HG03558 (cell line): ENCODE data around the gene LCAT.

Experiments
- ATAC-seq: cut with Tn5 transposase; IDR thresholded peaks from one replicate; pipeline ENCODE4 v1.9.1; 2021; ENCODE audit warnings: moderate number of reproducible peaks; ENCODE audit not compliant: unreplicated experiment; ENCODE audit errors: extremely low read depth

The LCAT gene

GRCh38 chr16:67969254-67970039 is 25.5 kb upstream of the LCAT start:
- no peak for ATAC-seq

GRCh38 chr16:67968400-67969253 is 24.7 kb upstream of the LCAT start, which contains the start of gene SLC12A4:
Gene SLC12A4, minus strand, starts transcription at chr16:67968637. Its CDS starts 84 bp downstream, at chr16:67968553.
- ATAC-seq, result peak; percentile 44

- no peak for ATAC-seq
Observed at GRCh38 chr16:67967958-67968399, 24.1 kb upstream of the LCAT start.

- no peak for ATAC-seq
Observed at GRCh38 chr16:67967183-67967957, 23.4 kb upstream of the LCAT start.

- no peak for ATAC-seq
Observed at GRCh38 chr16:67966549-67967182, 22.7 kb upstream of the LCAT start.

- ATAC-seq, result no peak
Observed at GRCh38 chr16:67965668-67966548, 22.0 kb upstream of the LCAT start.

- no peak for ATAC-seq
Observed at GRCh38 chr16:67964477-67965131, 20.7 kb upstream of the LCAT start.

- no peak for ATAC-seq
Observed at GRCh38 chr16:67963662-67964321, 19.9 kb upstream of the LCAT start.

GRCh38 chr16:67963292-67963661 is 19.4 kb upstream of the LCAT start:
- no peak for ATAC-seq

- ATAC-seq, result no peak
Observed at GRCh38 chr16:67962135-67962534, 18.2 kb upstream of the LCAT start.

GRCh38 chr16:67961551-67961957 is 17.6 kb upstream of the LCAT start:
- ATAC-seq, result no peak

- ATAC-seq, result no peak
Observed at GRCh38 chr16:67959536-67960329, 15.8 kb upstream of the LCAT start.

- no peak for ATAC-seq
Observed at GRCh38 chr16:67957622-67958021, 13.7 kb upstream of the LCAT start.

GRCh38 chr16:67954421-67955196 is 10.7 kb upstream of the LCAT start:
- no peak for ATAC-seq

- no peak for ATAC-seq
Observed at GRCh38 chr16:67953641-67954375, 9.9 kb upstream of the LCAT start.

- ATAC-seq, result no peak
Observed at GRCh38 chr16:67951485-67951884, 7.6 kb upstream of the LCAT start.
